H1 (cell line): Measurements from ENCODE around the gene JPT1.

Source experiments
- CHD1 ChIP-seq: IDR thresholded peaks from 2 replicates; pipeline ENCODE4 v1.6.1; 2012; ENCODE audit warnings: low read depth, low read length, improper control_type of control experiment
- EP300 ChIP-seq, 2 experiments: IDR thresholded peaks; 1 replicate in 1 of 2; 2 replicates in 1 of 2; pipeline ENCODE4 v1.6.1; 2011 to 2012; ENCODE audit warnings: low read depth in 2 of 2, low read length in 2 of 2, mild to moderate bottlenecking in 2 of 2, borderline replicate concordance in 1 of 2, inconsistent platforms in 1 of 2, moderate library complexity in 1 of 2
- GTF2F1 ChIP-seq: IDR thresholded peaks from 2 replicates; pipeline ENCODE4 v1.6.1; 2012; ENCODE audit warnings: low read depth, low read length, improper control_type of control experiment, borderline replicate concordance
- JUN ChIP-seq: IDR thresholded peaks from 2 replicates; pipeline ENCODE4 v1.6.1; 2011; ENCODE audit warnings: low read depth, mild to moderate bottlenecking, improper control_type of control experiment, low read length
- KDM4A ChIP-seq: IDR thresholded peaks from one replicate; pipeline ENCODE4 v1.7.1; 2012; ENCODE audit warnings: low read depth, mild to moderate bottlenecking, moderate library complexity, low read length, inconsistent platforms; ENCODE audit not compliant: severe bottlenecking
- POLR2A ChIP-seq, 2 experiments: IDR thresholded peaks; 1 replicate in 1 of 2; 2 replicates in 1 of 2; pipeline ENCODE4 v1.6.1; 2011; ENCODE audit warnings: low read depth in 2 of 2, low read length in 2 of 2, mild to moderate bottlenecking in 2 of 2; ENCODE audit errors: control extremely low read depth in 1 of 2
- POLR2AphosphoS5 ChIP-seq: IDR thresholded peaks from 2 replicates; pipeline ENCODE4 v1.6.1; 2011; ENCODE audit warnings: low read depth, low read length
- RAD21 ChIP-seq, 2 experiments: IDR thresholded peaks in 1 of 2; conservative IDR thresholded peaks in 1 of 2; 2 replicates each; pipeline ENCODE4 v1.6.1; 2011; ENCODE audit warnings: low read depth in 2 of 2, low read length in 2 of 2, improper control_type of control experiment in 1 of 2, inconsistent platforms in 1 of 2, mild to moderate bottlenecking in 1 of 2, moderate library complexity in 1 of 2
- RNF2 ChIP-seq: fragments of 200-900, 300-1000 bp; sonication (generic); IDR thresholded peaks from 2 replicates; pipeline ENCODE4 v1.7.1; 2016; ENCODE audit warnings: borderline replicate concordance, low read depth, mild to moderate bottlenecking, antibody characterized with exemption, low read length; ENCODE audit not compliant: poor library complexity, severe bottlenecking; ENCODE audit errors: missing control alignments
- TAF1 ChIP-seq: IDR thresholded peaks from 2 replicates; pipeline ENCODE4 v1.6.1; 2011; ENCODE audit warnings: mild to moderate bottlenecking, low read depth, low read length
- TF ChIP-seq, protein P1 (sequence below), 3 experiments: IDR thresholded peaks; 1 replicate in 2 of 3; 2 replicates in 1 of 3; pipeline versions ENCODE4 v1.5.1 to v1.6.1; 2011; ENCODE audit warnings: low read length in 3 of 3, mild to moderate bottlenecking in 3 of 3, inconsistent platforms in 2 of 3, low read depth in 1 of 3, moderate library complexity in 1 of 3; ENCODE audit not compliant: insufficient read depth in 1 of 3; ENCODE audit errors: control extremely low read depth in 1 of 3

DNA sequence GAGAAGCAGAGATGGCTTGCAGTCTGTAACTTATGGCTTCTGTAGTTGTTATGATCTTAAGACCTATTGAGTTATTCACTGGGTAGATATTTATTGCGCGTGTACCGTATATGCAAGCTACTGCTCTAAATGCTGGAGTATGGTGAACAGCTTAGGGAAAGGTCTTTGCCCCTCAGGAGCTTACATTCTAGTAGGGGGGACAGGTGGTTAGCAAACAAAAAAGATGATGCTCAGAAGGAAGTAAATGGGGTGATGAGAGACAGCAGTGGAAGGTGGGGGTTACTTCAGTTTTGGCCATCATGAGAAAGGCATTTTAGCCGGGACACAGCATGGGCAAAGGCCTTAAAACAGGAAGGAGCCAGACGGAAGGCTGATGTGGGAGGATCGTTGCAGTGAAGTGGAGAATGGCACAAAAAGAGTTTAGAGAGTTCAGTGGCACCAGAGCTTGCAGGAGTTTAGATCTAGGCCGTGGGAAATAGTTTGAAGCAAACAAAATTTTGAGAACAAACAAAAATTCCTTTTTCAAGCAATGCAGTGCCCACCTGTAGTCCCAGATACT is 42.5 kb downstream of the JPT1 start:
- TF ChIP-seq POLR2A (IDR thresholded peaks at IDR 0.05; ENCODE audit: control extremely low read depth in 1 of 2, low read depth in 2 of 2, low read length in 2 of 2) = no peak
- TF ChIP-seq GTF2F1 = no peak
- no peak for TF ChIP-seq POLR2AphosphoS5
- TF ChIP-seq EP300 (IDR thresholded peaks at IDR 0.05; ENCODE audit: borderline replicate concordance in 1 of 2, low read depth in 2 of 2, low read length in 2 of 2) = no peak
- TF ChIP-seq KDM4A = no peak
- TF ChIP-seq CHD1 = no peak
- TF ChIP-seq JUN = no peak
- no peak for TF ChIP-seq RNF2
- no peak for TF ChIP-seq TAF1
- TF ChIP-seq, protein P1, sequence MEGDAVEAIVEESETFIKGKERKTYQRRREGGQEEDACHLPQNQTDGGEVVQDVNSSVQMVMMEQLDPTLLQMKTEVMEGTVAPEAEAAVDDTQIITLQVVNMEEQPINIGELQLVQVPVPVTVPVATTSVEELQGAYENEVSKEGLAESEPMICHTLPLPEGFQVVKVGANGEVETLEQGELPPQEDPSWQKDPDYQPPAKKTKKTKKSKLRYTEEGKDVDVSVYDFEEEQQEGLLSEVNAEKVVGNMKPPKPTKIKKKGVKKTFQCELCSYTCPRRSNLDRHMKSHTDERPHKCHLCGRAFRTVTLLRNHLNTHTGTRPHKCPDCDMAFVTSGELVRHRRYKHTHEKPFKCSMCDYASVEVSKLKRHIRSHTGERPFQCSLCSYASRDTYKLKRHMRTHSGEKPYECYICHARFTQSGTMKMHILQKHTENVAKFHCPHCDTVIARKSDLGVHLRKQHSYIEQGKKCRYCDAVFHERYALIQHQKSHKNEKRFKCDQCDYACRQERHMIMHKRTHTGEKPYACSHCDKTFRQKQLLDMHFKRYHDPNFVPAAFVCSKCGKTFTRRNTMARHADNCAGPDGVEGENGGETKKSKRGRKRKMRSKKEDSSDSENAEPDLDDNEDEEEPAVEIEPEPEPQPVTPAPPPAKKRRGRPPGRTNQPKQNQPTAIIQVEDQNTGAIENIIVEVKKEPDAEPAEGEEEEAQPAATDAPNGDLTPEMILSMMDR (IDR thresholded peaks at IDR 0.05; ENCODE audit: control extremely low read depth in 1 of 3, insufficient read depth in 1 of 3, low read depth in 1 of 3, low read length in 3 of 3) = no peak
- TF ChIP-seq RAD21 (IDR thresholded peaks at IDR 0.05 in 1 of 2, conservative IDR thresholded peaks at IDR 0.05 in 1 of 2; ENCODE audit: low read depth in 2 of 2, low read length in 2 of 2) = no peak
